SW 1271 (cell line): ENCODE measurements around the gene DUSP21.
"Not testable (repeated sequence)": the region's sequence is repeated elsewhere in the genome, so short reads cannot be mapped to it uniquely, and the experiment has no call there.

Experiments
- DNase-seq, 2 experiments: peaks; one replicate each; lab custom pipeline; 2025; lab: John Stamatoyannopoulos, UW

The DUSP21 gene

GRCh38 chrX:44876086-44876485 lies 32.3 kb downstream of the DUSP21 start:
- DNase-seq: no peak

GRCh38 chrX:44876767-44877166 lies 32.9 kb downstream of the DUSP21 start:
- no peak for DNase-seq

- DNase-seq: no peak
Observed at GRCh38 chrX:44878780-44879179, 35.0 kb downstream of the DUSP21 start.

GRCh38 chrX:44881549-44881948 lies 37.7 kb downstream of the DUSP21 start:
- DNase-seq: no peak

- no peak for DNase-seq
Observed at GRCh38 chrX:44882635-44883034, 38.8 kb downstream of the DUSP21 start.

GRCh38 chrX:44884944-44885343 lies 41.1 kb downstream of the DUSP21 start:
- no peak for DNase-seq

- no peak for DNase-seq
Observed at GRCh38 chrX:44889824-44890223, 46.0 kb downstream of the DUSP21 start.

GRCh38 chrX:44890247-44890646 lies 46.4 kb downstream of the DUSP21 start:
- no peak for DNase-seq

- not testable (repeated sequence) for DNase-seq
Observed at GRCh38 chrX:44890687-44891086, 46.9 kb downstream of the DUSP21 start.

- no peak for DNase-seq
Observed at GRCh38 chrX:44891642-44892041, 47.8 kb downstream of the DUSP21 start.
